D721Med (cell line): Measurements from ENCODE around the gene SLC24A3.

Source experiments
- DNase-seq: peaks from one replicate; pipeline ENCODE4 v3.0.0; 2011; ENCODE audit warnings: low spot score; ENCODE audit not compliant: insufficient read length
- FAIRE-seq: peaks from 2 replicates; lab custom pipeline; 2011; peaks lifted over from hg19 to GRCh38; lab: Jason Lieb, UNC
- TF ChIP-seq, protein P1 (sequence below): IDR thresholded peaks from 2 replicates; pipeline ENCODE4 v1.5.1; 2012; ENCODE audit warnings: mild to moderate bottlenecking, control low read depth; ENCODE audit not compliant: insufficient read depth; ENCODE audit errors: missing control alignments

SLC24A3 gene

GRCh38 chr20:19448632-19449031 lies 236.2 kb downstream of the SLC24A3 start:
- TF ChIP-seq, protein P1, sequence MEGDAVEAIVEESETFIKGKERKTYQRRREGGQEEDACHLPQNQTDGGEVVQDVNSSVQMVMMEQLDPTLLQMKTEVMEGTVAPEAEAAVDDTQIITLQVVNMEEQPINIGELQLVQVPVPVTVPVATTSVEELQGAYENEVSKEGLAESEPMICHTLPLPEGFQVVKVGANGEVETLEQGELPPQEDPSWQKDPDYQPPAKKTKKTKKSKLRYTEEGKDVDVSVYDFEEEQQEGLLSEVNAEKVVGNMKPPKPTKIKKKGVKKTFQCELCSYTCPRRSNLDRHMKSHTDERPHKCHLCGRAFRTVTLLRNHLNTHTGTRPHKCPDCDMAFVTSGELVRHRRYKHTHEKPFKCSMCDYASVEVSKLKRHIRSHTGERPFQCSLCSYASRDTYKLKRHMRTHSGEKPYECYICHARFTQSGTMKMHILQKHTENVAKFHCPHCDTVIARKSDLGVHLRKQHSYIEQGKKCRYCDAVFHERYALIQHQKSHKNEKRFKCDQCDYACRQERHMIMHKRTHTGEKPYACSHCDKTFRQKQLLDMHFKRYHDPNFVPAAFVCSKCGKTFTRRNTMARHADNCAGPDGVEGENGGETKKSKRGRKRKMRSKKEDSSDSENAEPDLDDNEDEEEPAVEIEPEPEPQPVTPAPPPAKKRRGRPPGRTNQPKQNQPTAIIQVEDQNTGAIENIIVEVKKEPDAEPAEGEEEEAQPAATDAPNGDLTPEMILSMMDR, result no peak
- DNase-seq (no peak), FAIRE-seq (no peak)

GRCh38 chr20:19449051-19449450 lies 236.6 kb downstream of the SLC24A3 start:
- TF ChIP-seq, protein P1, result no peak
- DNase-seq, result no peak
- FAIRE-seq, result no peak

DNA sequence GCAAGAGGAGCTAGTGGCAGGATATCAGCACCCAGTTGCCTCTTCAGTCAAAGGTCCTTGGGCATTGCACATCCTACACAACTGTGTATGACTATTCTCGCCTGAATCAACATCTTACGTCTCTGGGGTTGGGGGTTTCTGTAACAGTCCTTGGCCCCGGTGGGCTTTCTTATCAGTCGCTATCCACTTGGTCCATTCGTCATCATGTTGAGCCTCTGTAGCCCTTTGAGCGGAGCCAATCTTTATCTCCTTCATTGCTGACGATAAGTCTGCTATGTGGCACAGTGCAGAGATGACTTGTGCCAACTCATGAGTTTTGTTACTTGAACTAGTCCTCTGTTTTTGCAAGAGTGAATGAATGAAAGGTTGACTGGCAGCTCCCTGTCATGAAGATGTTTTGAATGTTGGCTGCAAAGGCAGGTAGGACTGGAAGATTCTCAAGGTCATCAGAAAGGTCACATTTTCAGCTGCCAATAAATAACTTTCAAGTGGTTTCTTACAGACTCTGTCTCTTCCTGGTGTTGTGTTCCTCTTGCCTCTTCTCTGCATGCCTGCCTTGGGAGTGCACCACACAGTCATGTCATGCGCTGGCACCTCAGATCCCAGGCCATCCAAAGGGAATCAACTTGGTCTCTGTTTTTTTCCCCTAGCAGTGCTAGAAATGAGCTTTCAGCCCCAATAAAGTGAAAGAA lies 238.9 kb downstream of the SLC24A3 start:
- DNase-seq (no peak), FAIRE-seq (no peak)
- TF ChIP-seq, protein P1, result no peak

DNA sequence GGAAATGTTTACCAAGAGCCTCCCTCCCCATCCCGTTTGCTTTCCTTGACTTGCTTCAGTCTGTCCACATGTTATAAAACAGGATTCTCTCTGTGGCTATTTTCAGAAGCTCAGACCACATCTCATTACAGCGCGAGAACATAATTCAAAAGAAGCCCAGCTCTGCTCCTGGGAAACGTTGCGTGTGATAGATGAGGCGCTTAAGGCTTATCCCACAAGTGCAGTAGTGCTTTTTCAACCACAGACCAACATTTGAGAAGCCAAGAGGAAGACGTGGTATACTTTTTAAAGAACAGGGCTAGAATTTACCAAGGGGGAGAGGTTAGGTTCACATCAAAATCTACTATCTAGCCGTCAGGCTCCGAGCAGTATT lies 239.5 kb downstream of the SLC24A3 start:
- FAIRE-seq (no peak), DNase-seq (no peak)
- TF ChIP-seq, protein P1, result no peak

- TF ChIP-seq, protein P1, result no peak
- FAIRE-seq (no peak), DNase-seq (no peak)
Measured at GRCh38 chr20:19453410-19453809, 241.0 kb downstream of the SLC24A3 start.

DNA sequence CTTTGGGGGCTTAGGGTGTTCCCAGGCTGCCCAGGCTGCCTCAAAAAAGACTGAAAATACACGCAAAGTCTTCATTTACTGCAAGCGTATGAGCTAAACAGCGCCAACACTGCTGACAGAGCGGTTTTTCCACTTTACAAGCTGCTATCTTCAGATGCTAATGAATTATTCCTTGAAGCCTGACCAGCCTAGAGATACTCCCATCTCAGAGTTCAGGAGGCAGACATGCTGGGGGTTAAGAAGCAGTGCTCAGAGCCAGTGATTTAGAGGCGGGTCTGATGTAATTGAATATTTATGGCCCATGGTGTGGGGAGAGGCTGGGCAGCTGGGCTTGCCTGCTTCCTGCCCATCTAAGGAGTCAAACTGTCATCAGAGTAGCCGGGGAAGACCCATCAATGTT lies 241.4 kb downstream of the SLC24A3 start:
- TF ChIP-seq, protein P1, result no peak
- DNase-seq, result no peak
- FAIRE-seq, result no peak

- TF ChIP-seq, protein P1, result no peak
- FAIRE-seq (no peak), DNase-seq (no peak)
Measured at GRCh38 chr20:19456595-19457395, 244.4 kb downstream of the SLC24A3 start.
